Measurements from ENCODE around the gene RARRES2.
"Not testable (repeated sequence)": the region's sequence is repeated elsewhere in the genome, so short reads cannot be mapped to it uniquely, and the experiment has no call there.

Gene RARRES2

GRCh38 chr7:150314639-150315239, 26.7 kb downstream of the RARRES2 start:
- no peak for DNase-seq

- DNase-seq: no peak
Measured at GRCh38 chr7:150313870-150314269, 27.6 kb downstream of the RARRES2 start.

DNA sequence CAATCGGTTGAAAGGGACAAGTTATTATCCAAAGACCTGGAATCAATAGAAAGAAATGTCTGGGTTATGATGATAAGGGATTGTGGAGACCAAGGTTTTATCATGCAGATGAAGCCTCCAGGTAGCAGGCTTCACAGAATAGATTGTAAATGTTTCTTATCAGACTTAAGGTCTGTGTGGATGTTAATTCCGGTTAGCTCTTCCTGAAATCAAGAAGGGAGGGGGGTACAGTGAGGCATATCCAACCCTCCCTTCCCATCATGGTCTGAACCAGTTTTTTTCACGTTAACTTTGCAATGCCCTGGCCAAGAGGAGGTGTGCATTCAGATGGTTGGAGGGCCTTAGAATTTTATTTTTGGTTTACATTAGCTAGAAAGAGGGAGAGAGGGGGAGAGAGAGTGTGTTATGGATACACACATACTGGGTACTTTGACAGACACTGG, 28.0 kb downstream of the RARRES2 start:
- no peak for DNase-seq

DNA sequence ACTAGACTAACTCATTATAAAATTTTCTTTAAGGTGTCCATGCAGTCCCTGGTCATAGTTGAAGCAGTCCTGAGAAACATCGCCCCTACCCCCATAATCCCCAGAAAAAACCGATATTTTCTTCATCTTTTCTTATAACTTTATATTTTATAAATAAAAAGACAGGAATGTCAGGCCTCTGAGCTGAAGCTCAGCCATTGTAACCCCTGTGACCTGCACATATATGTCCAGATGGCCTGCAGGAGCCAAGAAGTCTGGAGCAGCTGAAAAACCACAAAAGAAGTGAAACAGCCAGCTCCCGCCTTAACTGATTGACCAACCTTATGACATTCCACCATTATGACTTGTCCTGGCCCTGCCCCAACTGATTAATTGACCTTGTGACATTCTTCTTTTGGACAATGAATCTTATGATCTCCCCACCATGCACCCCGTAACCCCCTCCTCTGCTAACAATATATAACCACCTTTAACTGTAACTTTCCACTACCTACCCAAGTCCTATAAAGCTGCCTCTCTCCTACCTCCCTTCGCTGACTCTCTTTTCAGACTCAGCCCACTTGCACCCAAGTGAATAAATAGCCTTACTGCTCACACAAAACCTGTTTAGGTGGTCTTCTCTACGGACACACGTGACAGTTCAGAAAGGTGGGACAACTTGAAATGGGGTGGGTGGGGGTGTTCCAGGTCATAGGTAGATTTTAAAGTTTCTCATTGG, 28.6 kb downstream of the RARRES2 start:
- peak; percentile 77 for DNase-seq

GRCh38 chr7:150311711-150312110, 29.7 kb downstream of the RARRES2 start:
- DNase-seq: no peak

DNA sequence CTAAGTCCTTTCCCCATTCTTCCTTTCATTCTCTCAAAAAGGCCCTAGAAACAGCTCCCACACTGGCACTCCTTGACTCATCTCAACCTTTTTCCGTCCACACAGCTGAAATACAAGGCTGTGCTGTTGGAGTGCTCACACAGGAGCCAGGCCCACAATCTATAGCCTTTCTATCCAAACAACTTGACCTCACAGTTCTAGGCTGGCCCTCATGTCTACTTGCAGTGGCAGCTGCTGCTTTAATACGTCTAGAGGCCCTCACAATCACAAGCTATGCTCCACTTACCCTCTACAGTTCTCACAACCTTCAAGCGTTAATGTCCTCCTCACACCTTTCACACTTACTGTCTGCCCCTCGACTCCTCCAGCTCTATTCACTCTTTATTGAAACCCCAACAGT, 30.3 kb downstream of the RARRES2 start:
- DNase-seq: no peak

DNA sequence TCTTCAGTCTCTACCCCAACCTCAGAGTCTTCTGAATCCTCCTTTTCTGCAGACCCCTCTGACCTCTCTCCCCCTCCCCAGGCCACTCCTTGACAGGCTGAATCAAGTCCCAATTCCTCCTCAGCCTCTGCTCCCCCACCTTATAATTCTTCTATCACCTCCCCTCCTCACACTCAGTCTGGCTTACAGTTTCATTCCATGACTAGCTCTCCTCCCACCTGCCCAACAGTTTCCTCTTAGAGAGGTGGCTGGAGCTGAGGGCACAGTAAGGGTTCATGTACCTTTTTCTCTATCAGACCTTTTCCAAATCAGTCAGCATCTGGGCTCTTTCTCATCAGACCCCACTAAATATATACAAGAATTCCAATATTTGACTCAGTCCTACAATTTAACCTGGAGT, 32.9 kb downstream of the RARRES2 start:
- no peak for DNase-seq

GRCh38 chr7:150307904-150308303, 33.5 kb downstream of the RARRES2 start:
- no peak for DNase-seq

DNA sequence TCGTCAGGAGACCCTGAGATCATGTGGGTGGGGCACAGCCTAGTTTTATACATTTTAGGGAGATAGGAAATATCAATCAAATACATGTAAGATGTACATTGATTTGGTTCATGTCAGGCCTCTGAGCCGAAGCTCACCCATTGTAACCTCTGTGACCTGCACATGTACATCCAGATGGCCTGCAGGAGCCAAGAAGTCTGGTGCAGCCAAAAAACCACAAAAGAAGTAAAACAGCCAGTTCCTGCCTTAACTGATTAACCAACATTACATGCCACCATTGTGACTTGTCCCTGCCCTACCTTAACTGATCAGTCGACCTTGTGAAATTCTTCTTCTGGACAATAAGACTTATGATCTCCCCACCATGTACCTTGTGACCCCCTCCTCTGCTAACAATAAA, 34.3 kb downstream of the RARRES2 start:
- peak; percentile 28 for DNase-seq

DNA sequence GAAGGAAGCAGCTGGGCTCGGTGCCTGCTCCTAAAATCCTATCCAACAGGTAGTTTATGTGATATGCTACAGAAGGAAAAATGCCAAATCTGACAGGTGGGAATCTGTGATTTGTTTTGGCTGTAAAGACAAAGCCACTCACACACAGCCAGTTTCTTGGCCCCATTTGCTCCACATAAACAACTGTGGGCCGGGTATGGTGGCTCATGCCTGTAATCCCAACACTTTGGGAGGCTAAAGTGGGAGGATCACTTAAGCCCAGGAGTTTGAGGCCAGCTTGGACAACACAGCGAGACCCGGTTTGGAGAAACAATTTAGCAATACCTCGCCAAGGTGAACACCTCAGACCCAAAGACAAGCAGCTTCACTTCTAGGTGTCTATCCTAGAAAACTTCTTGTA, 35.1 kb downstream of the RARRES2 start:
- DNase-seq: not testable (repeated sequence)

DNA sequence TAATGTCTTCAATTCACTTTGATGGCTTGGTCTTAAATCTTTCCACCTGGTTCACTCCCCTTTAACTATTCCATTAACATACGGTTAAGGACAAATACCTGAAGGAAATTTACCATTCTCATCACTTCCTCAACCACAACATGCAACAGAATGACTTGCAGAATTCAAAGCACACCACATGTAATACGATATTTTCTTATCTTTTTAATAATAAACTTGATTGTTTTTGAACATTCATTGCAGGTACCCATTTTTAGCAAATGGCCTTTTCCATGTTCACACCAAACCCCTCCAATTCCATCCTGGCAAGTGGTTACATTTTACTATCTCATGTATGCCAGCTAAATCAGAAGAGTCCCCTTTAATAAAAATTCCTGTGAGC, 35.5 kb downstream of the RARRES2 start:
- DNase-seq: not testable (repeated sequence)

DNA sequence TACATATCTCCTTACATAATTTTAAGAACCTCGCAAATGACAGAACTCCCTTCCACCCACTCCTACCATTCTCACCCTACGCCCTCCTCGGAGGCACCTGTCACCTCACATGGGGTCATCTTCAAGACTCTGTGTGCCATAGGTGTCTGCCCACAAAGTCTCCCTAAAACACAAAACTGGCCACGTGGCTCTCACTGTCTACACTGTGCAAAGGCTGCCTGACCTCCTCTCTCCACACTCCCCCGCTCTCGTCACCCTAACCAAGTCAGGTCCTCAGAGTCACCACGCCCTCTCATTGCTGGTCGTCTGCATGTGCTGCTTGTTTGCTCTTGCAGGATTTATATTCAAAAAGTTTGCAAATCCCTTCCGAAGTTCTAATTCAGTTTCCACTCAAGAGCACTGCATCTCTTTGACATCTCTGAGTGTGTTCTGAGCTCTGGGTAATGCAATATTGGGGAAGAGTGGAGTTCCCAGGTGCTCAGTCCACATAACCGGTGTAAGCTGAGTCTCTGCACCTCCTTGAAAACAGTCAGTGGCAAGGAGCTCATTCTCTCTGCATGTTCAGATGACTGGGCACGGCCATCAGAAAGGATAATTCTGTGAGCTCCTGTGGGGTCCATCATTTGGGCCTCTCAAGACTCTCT, 36.0 kb downstream of the RARRES2 start:
- not testable (repeated sequence) for DNase-seq

DNA sequence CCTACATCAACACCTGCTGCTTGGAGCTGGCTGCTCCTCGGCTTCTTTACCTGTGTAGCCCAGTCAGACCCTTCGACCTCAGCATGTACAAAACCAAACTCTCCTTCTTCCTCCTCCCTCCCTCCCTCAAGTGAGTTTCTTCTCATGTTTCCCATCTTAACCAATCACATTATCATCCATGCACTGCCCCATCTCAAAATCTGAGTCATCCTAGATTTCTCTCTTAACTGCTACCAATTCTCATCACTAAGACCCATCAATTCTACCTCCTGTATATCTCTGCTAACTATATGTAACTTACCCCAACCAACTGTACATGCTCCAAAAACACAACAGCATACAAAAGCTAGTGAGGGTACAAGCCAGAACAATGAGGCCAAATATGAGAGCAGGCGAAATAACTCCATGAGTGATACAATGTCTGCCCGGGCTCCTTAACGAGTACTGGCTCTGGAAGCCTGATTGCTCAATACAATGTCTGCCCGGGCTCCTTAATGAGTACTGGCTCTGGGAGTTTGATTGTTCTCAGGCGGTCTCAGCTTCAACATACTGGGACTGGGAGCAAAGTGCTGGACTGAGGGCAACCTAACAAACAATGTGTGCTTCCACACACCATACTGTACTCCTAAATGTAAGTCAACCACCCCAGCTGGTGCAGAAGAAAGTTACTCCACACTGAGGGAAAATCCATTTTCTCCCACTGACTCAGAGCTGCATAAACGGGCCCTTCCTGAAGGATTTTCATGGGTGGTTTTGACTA, 36.8 kb downstream of the RARRES2 start:
- DNase-seq: not testable (repeated sequence)

DNA sequence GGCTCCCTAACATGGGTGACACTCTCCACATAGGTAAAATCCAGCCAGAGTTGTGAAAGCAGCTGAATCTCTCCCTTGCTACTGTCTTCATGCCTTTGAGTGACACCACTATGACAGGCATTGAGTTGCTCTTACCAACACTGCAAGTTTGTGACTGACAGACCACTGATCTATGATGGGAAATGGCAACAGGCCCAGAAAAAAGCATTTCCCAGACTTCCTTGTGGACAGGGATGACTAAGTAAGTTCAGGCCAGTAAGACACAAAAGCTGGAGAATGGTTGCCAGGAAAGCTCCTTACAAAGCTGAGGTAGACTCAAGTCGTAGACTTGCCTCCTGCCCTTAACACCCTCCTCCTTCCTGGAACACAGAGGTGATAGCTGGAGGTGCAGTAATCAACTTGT, 38.5 kb downstream of the RARRES2 start:
- DNase-seq: not testable (repeated sequence)

DNA sequence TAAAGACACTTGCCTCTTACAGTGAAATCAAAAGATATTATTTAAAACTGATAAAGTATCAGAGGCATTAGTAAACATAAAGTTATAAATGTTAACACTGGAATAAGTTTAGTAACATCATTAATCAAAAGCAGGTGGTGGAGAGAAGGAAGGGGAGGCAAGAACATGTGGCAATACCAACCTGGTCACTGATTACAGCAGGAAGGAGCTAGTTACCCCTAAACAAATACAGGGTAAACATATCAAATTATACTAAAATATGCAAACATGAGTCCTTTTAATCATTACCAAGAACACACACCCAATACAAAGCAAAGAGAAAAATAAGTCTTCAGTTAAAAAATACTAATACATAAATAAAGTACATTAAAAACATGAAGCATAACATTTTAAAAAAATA, 43.5 kb downstream of the RARRES2 start:
- DNase-seq: not testable (repeated sequence)

DNA sequence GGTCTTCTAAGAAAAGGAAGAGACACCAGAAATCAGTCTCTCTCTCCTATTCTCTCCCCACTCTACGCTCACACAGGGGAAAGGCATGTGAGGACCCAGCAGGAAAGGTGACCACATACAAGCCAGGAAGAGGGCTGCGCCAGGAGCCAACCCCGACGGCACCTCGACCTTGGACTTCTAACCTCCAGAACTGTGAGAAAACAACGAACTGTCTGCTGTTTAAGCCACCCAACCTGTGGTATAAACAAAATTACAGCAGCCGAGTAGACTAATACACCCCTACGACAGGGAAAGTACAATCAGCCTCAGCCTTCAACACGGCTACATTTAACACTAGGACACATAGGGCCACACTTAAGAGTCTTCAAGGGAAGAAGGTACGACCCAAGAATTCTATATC, 44.6 kb downstream of the RARRES2 start:
- DNase-seq: not testable (repeated sequence)

- DNase-seq: not testable (repeated sequence)
Measured at GRCh38 chr7:150295614-150296013, 45.8 kb downstream of the RARRES2 start.

- DNase-seq: not testable (repeated sequence)
Measured at GRCh38 chr7:150295027-150295426, 46.4 kb downstream of the RARRES2 start.

GRCh38 chr7:150290317-150290716, 51.1 kb downstream of the RARRES2 start:
- not testable (repeated sequence) for DNase-seq

DNA sequence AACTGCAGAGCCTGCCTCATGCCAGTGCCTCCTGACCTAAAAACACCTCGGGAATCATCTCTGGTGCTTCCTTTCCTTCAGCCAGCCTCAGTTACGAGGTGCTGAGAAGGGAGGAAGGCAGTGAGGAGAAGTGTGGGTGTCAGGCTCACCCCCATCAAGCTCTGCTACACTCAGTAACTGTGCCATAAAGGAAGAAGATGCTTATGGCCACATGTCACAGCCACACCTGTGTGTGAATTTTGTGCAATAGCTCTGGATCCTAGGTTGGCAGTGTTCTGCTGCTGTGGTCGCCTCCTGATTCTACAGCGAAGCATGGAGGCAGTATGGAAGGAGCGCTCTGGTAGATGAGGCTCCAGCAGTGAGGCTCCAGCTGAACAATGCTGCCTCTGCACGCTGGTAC, 52.6 kb downstream of the RARRES2 start:
- DNase-seq: not testable (repeated sequence)

Data from MV-4-11 (cell line).